Ishikawa (cell line): ENCODE results near the gene TLE5.

Experiments
- CEBPB ChIP-seq: IDR thresholded peaks from 2 replicates; pipeline ENCODE4 v1.6.1; 2012
- CREB1 ChIP-seq: IDR thresholded peaks from 2 replicates; pipeline ENCODE4 v1.6.1; 2012; ENCODE audit warnings: low read depth
- EGR1 ChIP-seq: IDR thresholded peaks from 2 replicates; pipeline ENCODE4 v1.6.1; 2012
- EP300 ChIP-seq: IDR thresholded peaks from 2 replicates; pipeline ENCODE4 v1.6.1; 2012; ENCODE audit warnings: borderline replicate concordance
- FOXM1 ChIP-seq: IDR thresholded peaks from 2 replicates; pipeline ENCODE4 v1.6.1; 2012; ENCODE audit warnings: low read depth, borderline replicate concordance
- MAX ChIP-seq: IDR thresholded peaks from 2 replicates; pipeline ENCODE4 v1.6.1; 2012
- NFIC ChIP-seq: IDR thresholded peaks from 2 replicates; pipeline ENCODE4 v1.6.1; 2012
- RAD21 ChIP-seq: IDR thresholded peaks from 2 replicates; pipeline ENCODE4 v1.6.1; 2012; ENCODE audit warnings: low read depth
- REST ChIP-seq: IDR thresholded peaks from 2 replicates; pipeline ENCODE4 v1.6.1; 2012; ENCODE audit warnings: low read depth, mild to moderate bottlenecking
- TAF1 ChIP-seq: IDR thresholded peaks from 2 replicates; pipeline ENCODE4 v1.6.1; 2012; ENCODE audit warnings: low read depth, mild to moderate bottlenecking
- TCF12 ChIP-seq: IDR thresholded peaks from 2 replicates; pipeline ENCODE4 v1.6.1; 2012; ENCODE audit warnings: low read depth
- TEAD4 ChIP-seq: IDR thresholded peaks from 2 replicates; pipeline ENCODE4 v1.6.1; 2012
- USF1 ChIP-seq: IDR thresholded peaks from 2 replicates; pipeline ENCODE4 v1.6.1; 2012
- YY1 ChIP-seq: IDR thresholded peaks from 2 replicates; pipeline ENCODE4 v1.6.1; 2012; ENCODE audit warnings: low read depth
- ZBTB7A ChIP-seq: IDR thresholded peaks from 2 replicates; pipeline ENCODE4 v1.6.1; 2012; ENCODE audit warnings: low read depth

TLE5 gene

GRCh38 chr19:3024870-3025548 lies 37.3 kb downstream of the TLE5 start:
- no peak for TF ChIP-seq REST
- no peak for TF ChIP-seq EGR1
- no peak for TF ChIP-seq MAX

GRCh38 chr19:3024509-3024869 lies 37.8 kb downstream of the TLE5 start:
- TF ChIP-seq REST (no peak), NFIC (no peak), FOXM1 (no peak), EGR1 (no peak), TAF1 (no peak), ZBTB7A (no peak), TCF12 (no peak), CEBPB (no peak), CREB1 (no peak)

- TF ChIP-seq TCF12 (no peak), TAF1 (no peak), REST (no peak), MAX (no peak), NFIC (no peak), CEBPB (no peak), EGR1 (no peak), YY1 (no peak), FOXM1 (no peak), TEAD4 (no peak), ZBTB7A (no peak), CREB1 (no peak), EP300 (no peak), RAD21 (no peak)
Observed at GRCh38 chr19:3020321-3020960, 41.9 kb downstream of the TLE5 start.

- TF ChIP-seq FOXM1 (no peak), TEAD4 (no peak), USF1 (no peak), ZBTB7A (no peak), TAF1 (no peak), NFIC (no peak), EGR1 (no peak), REST (no peak), TCF12 (no peak), MAX (no peak), RAD21 (no peak), EP300 (no peak), CREB1 (no peak), CEBPB (no peak), YY1 (no peak)
Observed at GRCh38 chr19:3019211-3019854, 43.0 kb downstream of the TLE5 start.
